ENCODE data around the gene KRTAP1-5.
"Not testable (repeated sequence)": the region's sequence is repeated elsewhere in the genome, so short reads cannot be mapped to it uniquely, and the experiment has no call there.

Gene KRTAP1-5

DNA sequence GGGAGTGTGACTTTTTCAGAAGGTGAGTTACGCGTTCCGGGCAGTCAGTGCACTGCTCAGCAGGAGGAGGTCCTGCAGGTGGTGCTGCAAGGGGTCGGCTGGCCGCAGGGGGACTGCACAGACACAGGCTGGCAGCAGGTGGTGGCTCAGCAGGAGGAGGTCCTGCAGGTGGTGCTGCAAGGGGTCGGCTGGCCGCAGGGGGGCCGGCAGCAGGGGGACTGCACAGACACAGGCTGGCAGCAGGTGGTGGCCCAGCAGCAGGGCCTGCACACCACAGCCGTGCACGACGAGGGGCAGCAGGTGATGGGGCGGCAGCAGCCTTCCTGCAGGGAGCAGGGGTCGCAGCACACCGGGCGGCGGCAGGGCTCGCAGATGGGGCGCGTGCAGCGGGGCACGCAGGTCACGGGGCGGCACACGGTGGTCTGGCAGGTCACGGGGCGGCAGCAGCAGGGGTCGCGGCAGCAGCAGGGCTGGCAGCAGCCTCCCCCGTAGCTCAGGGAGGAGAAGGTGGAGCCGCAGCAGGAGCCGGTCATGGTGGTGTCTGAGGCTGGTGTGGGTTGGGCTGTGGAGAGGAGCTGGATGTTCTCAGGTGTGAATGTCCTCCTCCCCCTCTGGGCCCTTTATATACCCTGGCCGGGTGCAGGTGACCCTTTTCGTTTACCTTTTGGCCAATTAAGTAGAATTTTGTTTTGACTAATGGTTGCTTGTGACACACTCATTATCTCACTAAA lies 19.9 kb upstream of the KRTAP1-5 start, which contains the start of gene KRTAP2-1:
KRTAP2-1 (minus strand) TSS at position 582 of the 731 bp plus-strand sequence; CDS start at position 533, 49 bp downstream.
- not testable (repeated sequence) for DNase-seq

DNA sequence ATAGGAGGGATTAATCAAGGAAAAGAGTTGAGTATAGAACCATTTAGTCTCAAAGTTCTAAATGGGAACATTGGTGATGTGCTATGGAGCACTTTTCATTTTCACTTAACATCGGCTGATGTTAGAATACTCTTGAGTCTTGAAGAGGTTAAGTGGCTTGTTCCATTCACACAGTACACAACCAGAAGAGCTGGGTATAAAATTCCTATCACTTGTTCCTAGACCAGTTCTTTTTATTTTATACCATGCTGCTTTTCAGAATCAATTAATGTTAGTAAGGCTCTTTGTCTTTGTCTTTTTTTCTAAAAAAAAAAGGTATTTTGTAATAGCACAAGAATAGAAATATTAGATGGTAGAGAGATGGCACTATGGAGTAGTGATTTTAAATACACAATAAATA lies 15.9 kb upstream of the KRTAP1-5 start:
- no peak for DNase-seq

DNA sequence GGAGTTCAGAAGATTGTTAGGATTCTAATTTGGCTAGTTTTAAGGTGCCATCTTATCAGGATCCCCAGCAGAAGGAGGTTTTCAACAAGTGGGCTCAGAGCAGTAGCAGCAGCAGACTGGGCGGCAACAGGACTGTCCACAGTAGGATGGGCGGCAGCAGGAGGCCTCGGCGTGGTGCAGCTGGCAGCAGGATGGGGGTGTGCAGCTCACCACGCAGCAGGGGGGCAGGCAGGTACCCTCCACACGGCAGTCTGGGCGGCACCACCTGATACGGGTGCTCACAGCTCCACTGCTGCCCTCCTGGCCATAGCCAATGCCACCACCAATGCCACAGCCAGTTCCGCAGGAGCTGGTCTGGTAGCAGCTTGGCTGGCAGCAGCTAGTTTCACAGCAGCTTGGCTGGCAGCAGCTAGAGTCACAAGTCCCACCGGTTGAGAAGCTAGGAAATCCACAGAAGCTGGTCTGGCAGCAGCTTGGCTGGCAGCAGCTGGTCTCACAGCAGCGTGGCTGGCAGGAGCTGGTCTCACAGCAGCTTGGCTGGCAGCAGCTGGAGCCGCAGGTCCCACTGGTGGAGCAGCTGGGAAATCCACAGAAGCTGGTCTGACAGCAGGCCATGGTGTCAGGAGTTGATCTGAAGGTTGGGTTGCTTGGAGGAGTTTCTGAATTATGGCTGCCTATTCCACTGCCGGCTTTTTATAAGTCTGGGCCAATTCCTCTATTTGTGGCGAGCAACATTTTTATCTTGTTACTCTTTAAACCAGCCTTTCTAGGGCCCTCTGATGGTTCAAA lies 14.0 kb upstream of the KRTAP1-5 start, which contains the start of gene KRTAP1-1:
KRTAP1-1 (minus strand) TSS at position 668 of the 789 bp plus-strand sequence; CDS start at position 615, 53 bp downstream.
- DNase-seq, result not testable (repeated sequence)

DNA sequence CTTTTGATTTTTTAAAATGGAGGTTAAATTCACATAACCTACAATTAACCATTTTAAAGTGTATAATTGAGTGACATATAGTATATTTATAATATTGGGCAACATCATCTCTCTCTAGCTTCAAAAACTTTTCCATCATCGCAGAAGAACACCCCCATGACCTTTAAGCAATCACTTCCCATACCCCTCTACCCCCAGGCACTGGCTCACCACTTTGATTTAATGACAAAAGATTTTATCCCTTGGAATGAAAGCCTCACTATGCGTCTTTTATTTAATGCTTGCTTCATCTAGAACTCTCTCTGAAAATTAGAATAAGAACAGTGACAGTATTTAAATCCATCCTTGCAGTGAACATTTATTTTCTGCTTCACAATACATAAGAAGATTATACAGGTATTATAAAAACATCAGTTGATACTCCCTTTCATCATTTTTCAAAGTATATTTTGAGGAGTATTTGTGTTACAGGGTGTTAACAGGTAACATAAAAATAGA lies 10.9 kb upstream of the KRTAP1-5 start:
- DNase-seq, result no peak

DNA sequence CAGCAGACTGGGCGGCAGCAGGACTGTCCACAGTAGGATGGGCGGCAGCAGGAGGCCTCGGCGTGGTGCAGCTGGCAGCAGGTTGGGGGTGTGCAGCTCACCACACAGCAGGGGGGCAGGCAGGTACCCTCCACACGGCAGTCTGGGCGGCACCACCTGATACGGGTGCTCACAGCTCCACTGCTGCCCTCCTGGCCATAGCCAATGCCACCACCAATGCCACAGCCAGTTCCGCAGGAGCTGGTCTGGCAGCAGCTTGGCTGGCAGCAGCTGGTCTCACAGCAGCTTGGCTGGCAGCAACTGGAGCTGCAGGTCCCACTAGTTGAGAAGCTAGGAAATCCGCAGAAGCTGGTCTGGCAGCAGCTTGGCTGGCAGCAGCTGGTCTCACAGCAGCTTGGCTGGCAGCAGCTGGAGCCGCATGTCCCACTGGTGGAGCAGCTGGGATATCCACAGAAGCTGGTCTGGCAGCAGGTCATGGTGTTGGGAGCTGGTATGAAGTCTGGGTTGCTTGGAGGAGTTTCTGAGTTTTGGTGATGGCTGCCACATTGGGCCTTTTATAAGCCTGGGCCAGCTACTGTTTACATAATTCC lies 7.4 kb upstream of the KRTAP1-5 start, which contains the start of gene KRTAP1-3:
KRTAP1-3 (minus strand) TSS at position 529 of the 590 bp plus-strand sequence; CDS start at position 476, 53 bp downstream.
- not testable (repeated sequence) for DNase-seq

- DNase-seq, result no peak
These were observed 2.7 kb upstream of the KRTAP1-5 start, which contains the start of gene KRTAP1-4 for GRCh38 chr17:41029633-41030245. TSS of gene KRTAP1-4 (minus strand) at chr17:41030195. CDS start at chr17:41030078, 117 bp downstream.

- DNase-seq, result no peak
These were observed 2.3 kb downstream of the KRTAP1-5 start for GRCh38 chr17:41024697-41025096.

- DNase-seq, result no peak
These were observed 6.7 kb downstream of the KRTAP1-5 start for GRCh38 chr17:41020336-41020735.

DNA sequence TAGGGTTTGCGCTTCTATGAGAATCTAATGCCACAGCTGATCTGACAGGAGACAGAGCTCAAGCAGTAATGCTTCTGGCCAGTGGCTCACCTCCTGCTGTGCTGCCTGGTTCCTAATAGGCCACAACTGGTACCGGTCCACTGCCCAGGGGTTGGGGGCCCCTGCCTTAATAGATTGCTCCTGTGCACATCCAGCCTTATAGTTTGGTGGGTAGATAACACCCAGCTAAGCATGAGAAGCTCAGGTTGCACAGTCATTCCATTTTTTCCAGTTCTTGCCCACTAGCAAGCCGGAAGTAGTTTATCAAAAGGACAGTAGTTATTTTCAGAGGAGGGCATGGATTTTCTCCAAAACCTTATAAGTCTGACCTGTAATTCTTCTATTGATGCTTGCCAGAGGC lies 7.6 kb downstream of the KRTAP1-5 start:
- DNase-seq, result no peak

- no peak for DNase-seq
These were observed 8.5 kb downstream of the KRTAP1-5 start for GRCh38 chr17:41018541-41018940.

DNA sequence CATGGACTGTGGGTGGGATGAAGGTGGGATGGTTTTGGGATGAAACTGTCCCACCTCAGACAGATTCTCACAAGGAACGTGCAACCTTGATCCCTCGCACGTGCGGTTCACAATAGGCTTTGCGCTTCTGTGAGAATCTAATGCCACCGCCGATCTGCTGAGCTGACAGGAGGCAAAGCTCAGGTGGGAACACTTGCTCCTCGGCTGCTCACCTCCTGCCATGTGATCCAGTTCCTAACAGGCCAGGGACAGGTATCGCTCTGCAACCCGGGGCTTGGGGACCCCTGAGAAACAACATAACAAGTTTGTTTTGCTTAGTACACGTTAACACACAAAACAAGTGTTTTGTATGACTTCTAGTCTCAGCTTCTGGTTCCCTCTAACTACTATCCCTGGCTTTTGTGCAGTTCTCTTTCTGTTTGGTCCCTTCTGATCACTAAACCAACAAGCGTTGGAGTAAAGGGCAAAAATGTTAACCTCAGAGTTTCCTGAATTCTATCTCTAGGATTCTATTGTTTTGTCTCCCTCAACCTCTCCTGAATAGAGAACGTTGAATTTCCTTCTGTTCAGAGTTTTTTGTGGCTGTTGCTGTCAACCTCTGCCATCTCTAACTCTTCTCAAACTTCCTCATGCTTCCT lies 10.3 kb downstream of the KRTAP1-5 start:
- no peak for DNase-seq

DNA sequence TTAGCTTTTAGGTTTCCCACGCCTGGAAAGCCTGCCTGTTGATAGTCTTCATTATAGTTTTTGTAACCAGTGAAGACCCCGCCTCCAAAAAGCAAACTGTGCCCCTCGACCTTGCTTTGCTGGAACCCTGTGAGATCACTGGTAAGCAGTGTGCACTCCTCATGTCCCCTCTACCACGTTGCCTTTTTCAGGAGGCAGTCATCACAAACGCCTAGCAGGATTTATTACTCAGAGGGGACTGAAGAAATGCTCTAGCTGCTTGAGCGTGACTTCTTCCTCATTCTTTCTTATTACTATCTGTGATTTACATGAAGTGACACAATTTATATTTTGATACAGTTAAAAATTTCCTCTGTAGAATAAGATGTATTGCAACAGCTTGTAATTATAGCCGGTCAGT lies 11.6 kb downstream of the KRTAP1-5 start:
- no peak for DNase-seq

GRCh38 chr17:41013606-41014005 lies 13.4 kb downstream of the KRTAP1-5 start:
- DNase-seq, result no peak

GRCh38 chr17:41013181-41013580 lies 13.8 kb downstream of the KRTAP1-5 start:
- DNase-seq, result no peak

DNA sequence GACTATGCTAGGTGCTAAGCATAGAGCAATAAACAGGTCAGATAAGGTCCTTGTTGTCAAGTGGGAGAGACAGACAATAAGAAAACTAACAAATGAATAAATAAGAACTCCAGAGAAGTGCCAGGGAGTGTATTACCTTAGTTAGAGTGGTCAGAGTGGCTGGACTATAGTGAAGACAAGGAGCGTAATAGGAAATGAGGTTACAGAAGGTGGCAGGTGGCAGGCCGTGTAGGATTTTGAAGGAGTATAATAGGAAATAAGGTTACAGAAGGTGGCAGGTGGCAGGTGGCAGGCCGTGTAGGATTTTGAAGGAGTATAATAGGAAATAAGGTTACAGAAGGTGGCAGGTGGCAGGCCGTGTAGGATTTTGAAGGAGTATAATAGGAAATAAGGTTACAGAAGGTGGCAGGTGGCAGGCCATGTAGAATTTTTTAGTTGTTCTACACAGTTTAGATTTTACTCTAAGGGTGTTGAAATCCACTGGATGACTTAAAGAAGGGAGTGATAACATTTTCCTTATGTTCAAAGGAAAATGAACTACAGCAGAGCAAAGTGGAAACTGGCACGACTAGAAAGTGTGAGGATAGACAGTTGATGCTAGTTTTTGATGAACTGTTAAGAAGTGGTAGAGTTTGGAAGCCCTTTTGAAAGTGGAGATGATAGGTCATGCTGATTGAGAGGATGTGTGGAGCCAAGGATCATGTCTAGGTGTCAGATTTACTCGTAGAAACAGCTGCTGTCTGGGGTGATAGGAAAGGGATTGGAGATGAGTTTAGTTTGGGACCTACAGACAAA lies 14.5 kb downstream of the KRTAP1-5 start:
- no peak for DNase-seq

DNA sequence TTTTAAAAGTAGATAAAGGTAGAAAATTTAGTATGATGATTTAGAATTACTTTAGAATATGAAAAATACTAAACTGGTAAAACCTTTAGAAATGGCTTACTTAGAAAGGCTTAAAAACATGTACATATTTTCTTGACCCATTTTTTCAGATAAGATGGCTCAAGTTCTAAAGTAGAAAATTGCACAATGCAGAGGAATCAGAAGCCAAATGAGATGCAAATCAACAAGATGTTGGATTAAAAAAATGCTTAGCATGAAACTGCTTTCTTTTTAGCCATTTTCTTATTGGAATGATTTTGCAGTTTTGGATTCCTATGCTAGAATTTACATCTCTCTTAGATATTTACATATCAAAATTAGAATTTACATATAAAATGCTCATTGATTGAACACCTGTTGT lies 16.6 kb downstream of the KRTAP1-5 start:
- no peak for DNase-seq

GRCh38 chr17:41009936-41010335 lies 17.1 kb downstream of the KRTAP1-5 start:
- no peak for DNase-seq

- no peak for DNase-seq
These were observed 17.7 kb downstream of the KRTAP1-5 start for GRCh38 chr17:41009301-41009760.

- DNase-seq, result no peak
These were observed 18.2 kb downstream of the KRTAP1-5 start, which contains the start of gene KRTAP3-1 for GRCh38 chr17:41008811-41009210. TSS of gene KRTAP3-1 (minus strand) at chr17:41009128. CDS start at chr17:41009074, 54 bp downstream.

GRCh38 chr17:41004397-41004796 lies 22.6 kb downstream of the KRTAP1-5 start:
- DNase-seq, result no peak

- DNase-seq, result no peak
These were observed 23.1 kb downstream of the KRTAP1-5 start for GRCh38 chr17:41003926-41004325.
